IPS-NIHi7 (cell line): ENCODE results near the gene POM121.
"Not testable (repeated sequence)": the region's sequence is repeated elsewhere in the genome, so short reads cannot be mapped to it uniquely, and the experiment has no call there.

Experiments
- DNase-seq: peaks from one replicate; pipeline ENCODE4 v3.0.0; 2012; ENCODE audit warnings: mixed read lengths; ENCODE audit errors: extremely low spot score

POM121 gene

DNA sequence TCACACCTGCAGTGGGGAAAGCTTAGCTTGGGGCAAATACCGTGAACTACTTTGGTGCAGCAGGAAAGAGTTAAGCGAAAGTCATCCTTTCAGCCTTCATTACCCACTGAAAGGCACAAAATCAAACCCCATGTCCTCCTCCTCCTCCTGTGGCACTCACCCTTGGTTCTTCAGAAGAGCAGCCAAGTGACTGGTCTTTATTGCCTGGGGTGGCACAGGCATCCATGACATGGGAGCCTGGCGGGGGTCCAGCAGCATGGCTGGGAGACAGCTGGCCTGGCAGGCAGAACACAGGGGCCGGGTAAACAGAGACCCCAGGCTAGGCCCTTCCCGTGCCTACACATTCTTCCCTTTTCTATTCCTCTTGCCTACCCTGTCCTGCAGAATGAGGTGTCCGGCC, 24.8 kb downstream of the POM121 start:
- not testable (repeated sequence) for DNase-seq

- not testable (repeated sequence) for DNase-seq
Observed at GRCh38 chr7:72950432-72950831, 25.5 kb downstream of the POM121 start.

- DNase-seq, result not testable (repeated sequence)
Observed at GRCh38 chr7:72953901-72954562, 29.1 kb downstream of the POM121 start.

- not testable (repeated sequence) for DNase-seq
Observed at GRCh38 chr7:72954563-72955198, 29.8 kb downstream of the POM121 start.

GRCh38 chr7:72960029-72960428, 35.1 kb downstream of the POM121 start:
- not testable (repeated sequence) for DNase-seq

GRCh38 chr7:72960626-72961345, 35.9 kb downstream of the POM121 start:
- DNase-seq, result not testable (repeated sequence)

- not testable (repeated sequence) for DNase-seq
Observed at GRCh38 chr7:72961346-72961650, 36.4 kb downstream of the POM121 start.

GRCh38 chr7:72963056-72963455, 38.2 kb downstream of the POM121 start:
- DNase-seq, result not testable (repeated sequence)

DNA sequence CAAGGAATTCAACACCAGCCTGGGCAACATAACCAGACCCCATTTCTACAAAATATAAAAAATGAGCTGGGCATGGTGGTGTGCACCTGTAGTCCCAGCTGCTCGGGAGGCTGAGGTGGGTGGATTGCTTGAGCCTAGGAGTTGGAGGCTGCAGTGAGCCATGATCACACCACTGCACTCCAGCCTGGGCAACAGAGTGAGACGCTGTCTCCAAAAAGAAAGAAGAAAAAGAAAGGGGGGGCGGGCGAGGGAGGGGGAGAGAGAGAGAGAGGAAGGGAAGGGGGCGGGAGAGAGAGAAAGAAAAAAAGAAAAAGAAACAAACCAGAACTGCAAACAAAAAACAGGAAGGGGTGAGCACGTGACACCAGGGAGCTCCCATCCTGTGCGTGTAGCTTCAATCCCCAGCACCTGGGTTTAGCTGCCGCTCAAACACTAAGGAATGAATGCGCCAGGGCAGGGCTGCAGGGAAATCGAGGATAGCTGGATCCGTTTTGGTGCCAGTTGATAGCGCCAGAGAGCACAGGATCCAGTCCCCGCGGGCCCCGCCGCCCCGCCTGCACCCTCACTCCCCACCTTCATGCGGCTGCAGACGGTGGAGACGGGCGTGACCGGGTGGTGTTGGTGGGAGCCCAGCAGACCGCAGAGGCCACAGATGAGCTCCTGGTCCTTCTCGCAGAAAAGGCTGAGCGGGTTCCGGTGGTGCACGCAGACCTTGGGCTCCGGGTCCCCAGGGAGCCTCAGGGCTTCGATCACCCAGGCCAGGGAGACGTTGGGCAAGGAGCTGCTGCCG, 40.5 kb downstream of the POM121 start:
- not testable (repeated sequence) for DNase-seq

GRCh38 chr7:72966892-72967291, 42.0 kb downstream of the POM121 start:
- DNase-seq, result not testable (repeated sequence)

DNA sequence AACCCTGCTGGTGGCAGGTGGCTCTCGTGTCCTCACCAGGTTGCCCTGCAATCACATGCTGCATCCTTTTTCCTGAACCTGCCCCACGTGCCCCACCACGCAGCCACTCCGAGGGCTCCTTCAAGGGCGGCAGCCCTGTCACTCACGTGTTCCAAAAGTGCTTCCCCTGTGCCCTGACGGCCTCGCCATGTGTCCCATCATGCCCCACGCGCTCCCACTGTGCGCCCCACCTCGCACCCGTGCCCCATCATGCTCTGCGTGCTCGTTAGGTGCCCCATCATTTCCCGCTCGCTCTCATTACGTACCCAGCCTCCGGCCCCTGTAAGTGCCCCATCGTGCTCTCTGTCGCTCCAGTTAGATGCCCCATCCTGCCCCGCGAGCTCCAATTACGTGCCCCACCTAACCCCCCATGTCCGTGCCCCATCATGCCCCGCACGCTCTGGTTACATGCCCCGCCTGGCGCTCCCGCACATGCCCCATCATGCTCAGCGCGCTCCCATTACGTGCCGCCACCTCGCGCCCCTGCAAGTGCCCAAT, 44.2 kb downstream of the POM121 start, which contains the start of gene TRIM74:
Gene TRIM74, minus strand, starts transcription at position 487 of the 537 bp plus-strand sequence. CDS start 3,309 bp downstream, outside the sequence.
- not testable (repeated sequence) for DNase-seq

GRCh38 chr7:72969688-72970087, 44.8 kb downstream of the POM121 start:
- not testable (repeated sequence) for DNase-seq

- DNase-seq, result not testable (repeated sequence)
Observed at GRCh38 chr7:72971505-72971904, 46.6 kb downstream of the POM121 start.

- not testable (repeated sequence) for DNase-seq
Observed at GRCh38 chr7:72974781-72975180, 49.9 kb downstream of the POM121 start.

DNA sequence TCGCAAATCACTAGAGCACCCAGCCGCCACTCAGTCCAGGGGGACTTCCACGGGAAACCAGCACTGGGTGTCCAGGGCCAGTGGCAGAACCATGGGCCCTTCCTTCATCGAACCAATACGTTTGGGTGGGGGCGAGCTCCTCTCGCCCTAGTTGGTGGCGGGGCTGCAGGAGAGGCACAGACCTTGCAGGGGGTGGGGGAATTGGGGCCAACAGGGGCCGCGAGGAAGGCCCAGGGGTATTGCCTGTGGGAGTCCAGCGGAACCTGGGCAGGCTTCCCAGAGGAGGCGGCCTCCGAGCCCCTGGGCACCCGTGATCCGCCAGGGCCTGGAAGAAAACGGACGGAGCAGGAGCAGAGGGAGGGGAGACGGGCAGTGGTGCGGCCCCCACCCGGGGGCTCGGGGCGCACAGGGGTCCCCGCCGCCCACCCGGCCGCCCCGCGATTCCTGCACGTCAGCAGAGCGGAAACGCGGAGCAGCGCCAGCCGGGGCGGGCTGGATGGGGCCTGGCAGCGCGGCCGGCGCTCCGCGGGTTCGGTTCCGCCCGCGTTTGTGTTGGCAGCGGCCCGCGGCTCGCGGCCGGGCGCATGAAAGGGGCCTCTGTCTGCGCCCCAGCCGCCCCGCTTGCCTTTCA, 50.9 kb downstream of the POM121 start:
- not testable (repeated sequence) for DNase-seq

- not testable (repeated sequence) for DNase-seq
Observed at GRCh38 chr7:72976434-72976833, 51.5 kb downstream of the POM121 start.

DNA sequence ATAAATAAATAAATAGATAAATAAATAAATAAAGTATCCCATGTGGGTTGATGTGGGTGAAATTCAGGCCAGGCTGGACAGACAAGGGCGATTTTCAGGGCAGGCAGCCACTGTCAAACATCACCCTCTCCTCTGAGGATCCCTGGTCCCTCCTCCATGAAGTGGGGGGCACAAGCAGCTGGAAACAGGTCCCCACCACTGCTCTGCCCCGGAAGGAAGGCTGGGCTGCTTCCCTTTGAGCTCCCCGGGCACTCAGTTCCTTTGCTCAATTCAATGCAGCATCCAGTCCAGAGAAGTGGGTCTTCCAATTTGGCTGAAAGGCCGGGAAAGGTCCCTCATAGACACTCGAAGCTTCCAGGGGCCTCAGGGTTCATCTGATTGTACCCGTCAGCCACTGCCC, 55.5 kb downstream of the POM121 start:
- not testable (repeated sequence) for DNase-seq

GRCh38 chr7:72982084-72982483, 57.2 kb downstream of the POM121 start:
- not testable (repeated sequence) for DNase-seq

GRCh38 chr7:72990146-72990913, 65.4 kb downstream of the POM121 start:
- DNase-seq, result not testable (repeated sequence)

GRCh38 chr7:72995484-72995883, 70.6 kb downstream of the POM121 start:
- not testable (repeated sequence) for DNase-seq
